CD4-positive, alpha-beta T cell treated with Interleukin-4 for 1 hour (primary cell): Measurements from ENCODE around the gene REPS1.
"Not testable (repeated sequence)": the region's sequence is repeated elsewhere in the genome, so short reads cannot be mapped to it uniquely, and the experiment has no call there.

Source experiments
- DNase-seq, 2 donors: peaks; one replicate each; pipeline ENCODE4 v3.0.0-alpha.2; 2020 to 2022

The REPS1 gene

DNA sequence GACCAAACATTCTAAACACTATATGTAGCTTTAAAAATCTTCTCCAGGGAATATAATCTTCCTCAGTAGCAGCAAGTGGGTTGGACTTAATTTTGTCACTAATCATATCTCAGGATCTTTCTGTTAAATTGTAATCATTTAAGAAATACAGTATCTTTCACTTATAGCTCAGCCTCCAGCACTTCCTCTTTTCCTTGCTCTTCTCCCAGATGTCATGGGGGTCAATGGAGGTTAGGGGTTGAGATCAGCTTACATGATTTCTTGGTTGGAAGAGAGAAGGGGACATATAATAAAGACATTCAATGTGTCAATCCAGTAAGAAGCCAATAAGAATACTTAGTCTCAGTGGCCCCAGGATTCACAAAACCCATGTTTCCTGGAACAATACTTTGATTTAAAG, 15.7 kb upstream of the REPS1 start:
- DNase-seq = no peak

DNA sequence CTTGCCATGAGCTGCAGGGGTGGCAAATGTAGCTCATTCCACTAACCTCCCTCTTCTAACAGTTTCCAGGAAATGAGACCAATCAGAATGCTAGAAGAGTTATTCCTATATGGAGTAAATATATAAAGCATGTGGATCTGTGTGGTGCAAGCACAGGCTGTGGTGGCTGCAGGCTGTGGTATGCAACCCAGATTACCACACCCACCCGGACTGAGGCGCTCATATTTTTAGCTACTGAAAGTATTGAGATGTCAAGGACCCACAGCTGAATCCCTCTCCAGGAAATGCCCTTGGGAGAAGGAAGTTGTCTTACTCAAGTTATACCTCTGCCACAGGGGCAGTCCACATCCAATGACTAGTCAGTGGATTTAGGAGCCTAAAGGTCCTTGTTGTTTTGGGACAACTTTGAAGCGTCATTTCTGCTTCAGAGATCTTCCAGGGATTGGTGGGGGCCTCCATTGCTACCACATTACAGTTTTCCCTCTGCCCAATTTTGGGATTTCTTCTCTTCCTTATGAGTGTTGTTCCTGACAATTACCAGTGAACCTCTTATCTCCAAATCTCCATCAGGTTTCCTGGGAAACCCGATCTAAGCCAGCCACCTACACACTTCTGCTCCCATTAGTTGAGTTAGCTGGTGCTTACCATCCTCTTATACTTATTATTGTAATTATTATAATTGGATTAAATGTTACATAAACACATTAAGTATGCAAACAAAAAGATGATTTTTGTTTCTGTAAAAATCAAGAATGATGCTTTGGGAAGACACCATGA, 12.1 kb upstream of the REPS1 start:
- no peak for DNase-seq

DNA sequence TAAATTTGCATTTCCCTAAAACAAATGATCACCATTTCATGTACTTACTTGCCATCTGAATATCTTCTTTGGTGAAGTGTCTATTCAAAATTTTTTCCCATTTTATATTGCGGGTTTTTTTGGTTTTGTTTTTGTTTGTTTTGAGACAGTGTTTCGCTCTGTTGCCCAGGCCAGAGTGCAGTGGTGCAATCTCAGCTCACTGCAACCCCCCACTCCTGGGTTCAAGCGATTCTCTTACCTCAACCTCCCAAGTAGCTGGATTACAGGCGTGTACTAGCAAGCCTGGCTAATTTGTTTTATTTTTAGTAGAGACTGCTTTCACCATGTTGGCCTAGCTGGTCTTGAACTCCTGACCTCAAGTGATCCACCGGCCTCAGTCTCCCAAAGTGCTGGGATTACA, 9.1 kb upstream of the REPS1 start:
- DNase-seq = no peak

DNA sequence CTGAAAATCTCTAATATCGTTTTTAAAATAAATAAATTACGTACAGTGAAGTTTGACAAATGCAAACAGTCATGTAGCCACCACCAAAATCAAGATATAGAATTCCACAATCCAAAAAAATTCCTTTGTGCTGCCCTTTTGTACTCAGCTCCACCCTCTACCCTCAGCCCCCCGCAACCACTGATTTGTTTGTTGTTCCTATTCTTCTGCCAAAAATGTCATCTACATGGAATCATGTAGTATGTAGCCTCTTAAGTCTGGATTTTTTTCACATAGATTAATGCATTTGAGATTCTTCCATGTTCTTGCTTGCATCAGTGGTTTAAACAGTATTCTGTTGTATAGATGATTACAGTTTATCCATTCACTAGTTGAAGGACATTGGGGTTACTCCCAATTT, 8.5 kb upstream of the REPS1 start:
- no peak for DNase-seq

DNA sequence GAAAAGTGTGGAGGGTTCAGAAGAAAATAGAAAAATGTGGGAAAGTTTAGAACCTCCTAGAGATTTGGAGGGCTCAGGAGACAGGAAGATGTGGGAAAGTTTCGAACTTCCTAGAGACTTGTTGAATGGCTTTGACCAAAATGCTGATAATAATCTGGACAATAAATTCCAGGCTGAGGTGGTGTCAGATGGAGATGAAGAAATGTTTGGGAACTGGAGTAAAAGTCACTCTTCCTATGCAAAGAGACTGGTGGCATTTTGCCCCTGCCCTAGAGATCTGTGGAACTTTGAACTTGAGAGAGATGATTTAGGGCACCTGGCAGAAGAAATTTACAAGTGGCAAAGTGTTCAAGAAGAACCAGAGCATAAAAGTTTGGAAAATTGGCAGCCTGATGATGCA, 5.4 kb upstream of the REPS1 start:
- not testable (repeated sequence) for DNase-seq

DNA sequence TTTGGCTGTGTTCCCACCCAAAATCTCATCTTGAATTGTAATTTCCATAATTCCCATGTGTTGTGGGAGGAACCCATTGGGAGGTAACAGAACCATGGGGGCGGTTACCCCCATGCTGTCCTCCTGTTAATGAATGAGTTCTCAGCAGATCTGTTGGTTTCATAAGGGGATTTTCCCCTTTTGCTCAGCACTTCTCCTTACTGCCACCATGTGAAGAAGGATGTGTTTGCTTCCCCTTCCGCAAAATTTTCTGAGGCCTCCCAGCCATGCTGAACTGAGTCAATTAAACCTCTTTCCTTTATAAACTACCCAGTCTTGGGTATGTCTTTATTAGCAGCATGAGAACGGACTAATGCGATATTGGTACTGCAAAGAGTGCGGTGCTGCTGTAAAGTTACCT, 4.9 kb upstream of the REPS1 start:
- DNase-seq = not testable (repeated sequence)

DNA sequence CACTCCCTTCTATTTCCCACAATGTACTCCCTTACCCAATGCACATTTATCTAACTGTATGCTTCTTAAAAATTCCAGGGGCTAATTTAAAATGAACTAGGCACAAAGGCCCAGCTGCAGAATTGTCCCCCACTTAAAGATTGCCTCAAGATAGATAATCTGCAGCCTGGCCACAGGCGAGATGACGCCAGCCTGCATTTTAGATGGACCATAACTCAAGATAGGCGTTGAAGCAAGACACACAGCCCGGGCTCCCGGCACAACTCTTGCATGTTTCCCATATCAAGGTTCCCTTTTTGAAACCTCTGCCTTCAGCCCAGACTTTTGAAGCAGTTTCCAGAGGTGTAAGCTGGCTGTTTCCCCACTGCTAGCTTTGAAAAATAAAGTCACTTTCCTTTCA, 3.2 kb upstream of the REPS1 start:
- DNase-seq = no peak

DNA sequence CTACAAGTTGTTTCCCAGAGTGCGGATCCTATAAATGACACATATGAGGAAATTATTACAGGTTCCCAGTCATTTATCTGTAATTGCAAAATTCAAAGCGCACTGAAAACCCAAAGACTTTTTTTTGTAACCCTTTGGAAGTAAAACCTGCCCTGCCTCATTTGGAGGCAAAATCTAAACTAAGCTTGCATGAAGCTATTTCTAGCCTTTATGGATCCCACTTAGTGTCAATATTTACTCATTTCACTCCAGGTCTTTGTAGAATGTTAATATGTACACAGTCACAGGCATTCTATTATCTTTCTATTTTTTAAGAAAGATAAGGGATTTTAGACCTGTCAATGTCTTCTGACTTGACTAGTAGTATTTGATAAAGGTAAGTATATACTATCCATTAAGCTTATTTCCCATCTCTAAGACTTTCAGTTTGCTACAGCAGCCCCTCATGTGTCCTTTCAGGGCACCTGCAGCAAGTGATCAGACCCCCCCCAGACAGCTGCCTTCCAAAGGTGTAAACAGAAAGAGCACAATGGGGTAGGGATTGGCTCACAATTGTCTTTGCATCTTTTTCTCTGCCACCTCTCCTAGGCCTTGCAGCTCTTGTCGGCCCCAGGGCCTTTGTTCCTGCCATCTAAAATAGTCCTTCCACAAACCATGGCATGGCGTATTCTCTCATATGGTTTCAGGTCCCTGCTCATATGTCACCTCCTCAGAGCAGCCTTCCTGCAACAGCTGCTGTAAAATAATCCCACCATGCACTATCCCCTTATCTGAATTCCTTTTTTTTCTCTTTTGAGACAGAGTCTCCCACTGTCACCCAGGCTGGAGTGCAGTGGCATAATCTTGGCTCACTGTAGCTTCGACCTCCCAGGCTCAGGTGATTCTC, 1.3 kb upstream of the REPS1 start:
- no peak for DNase-seq

DNA sequence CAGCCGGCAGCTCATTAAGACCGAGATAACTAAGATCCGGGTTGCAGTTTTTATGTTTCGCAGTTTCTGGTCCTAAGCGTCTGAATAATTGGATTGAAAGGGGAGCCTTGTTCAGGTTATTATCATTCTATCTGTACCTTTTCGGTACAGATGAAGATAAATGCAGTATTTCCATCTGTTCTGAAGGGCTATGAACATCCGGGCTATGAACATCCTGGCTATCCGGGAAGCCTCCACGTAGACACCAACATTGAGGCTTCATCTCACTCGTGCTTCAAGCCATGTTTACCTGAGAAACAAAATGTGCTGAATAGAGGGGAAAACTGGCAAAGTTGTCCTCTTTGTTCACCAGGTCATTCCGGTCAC, 399 bp upstream of the REPS1 start:
- DNase-seq = no peak

DNA sequence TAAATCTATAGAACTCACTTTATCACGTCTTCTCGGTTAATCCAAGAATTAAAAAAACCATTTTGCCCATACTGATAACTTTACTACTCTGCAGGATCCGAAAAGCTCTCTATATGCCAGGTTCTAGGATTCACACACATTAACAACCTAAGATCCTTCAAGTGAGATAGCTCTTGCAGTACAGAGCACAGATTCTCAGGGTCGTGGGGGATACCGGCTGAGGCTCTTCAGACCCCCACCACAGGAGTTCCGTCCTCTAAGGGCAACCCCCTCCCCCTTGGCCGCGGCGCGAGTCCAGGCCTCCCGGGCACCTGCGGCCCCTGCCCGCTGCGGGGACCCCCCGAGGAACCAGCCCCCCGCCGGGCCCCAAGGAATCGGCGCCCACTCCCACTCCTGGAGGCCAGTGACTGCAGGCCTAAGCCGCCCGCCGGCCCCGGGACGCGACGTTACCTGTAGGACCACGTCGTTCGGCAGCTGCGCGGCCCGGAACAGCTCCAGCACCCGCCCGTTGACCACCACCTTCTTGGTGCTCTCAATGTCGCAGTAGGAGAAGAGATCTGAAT, 892 bp downstream of the REPS1 start:
- DNase-seq = no peak

DNA sequence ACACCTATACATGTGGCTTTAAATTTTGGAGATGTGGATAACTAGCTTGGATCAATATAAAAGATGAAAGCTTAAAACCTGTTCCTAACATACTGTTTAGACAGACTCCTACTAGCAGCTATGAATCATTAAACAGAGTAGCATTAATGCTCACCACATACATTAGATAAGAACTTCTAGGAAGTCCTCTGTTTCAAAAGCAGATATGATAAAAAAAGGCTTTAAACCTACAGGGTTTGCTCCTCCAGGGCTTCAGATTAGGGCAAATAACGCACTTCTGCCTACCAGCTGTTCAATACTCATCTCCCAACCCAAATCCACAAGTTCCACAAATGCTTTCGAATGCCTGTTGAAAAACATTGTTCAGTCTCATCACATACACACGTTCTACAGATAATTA, 1.5 kb downstream of the REPS1 start:
- DNase-seq = peak in 1 of 2 donors; percentile 40

DNA sequence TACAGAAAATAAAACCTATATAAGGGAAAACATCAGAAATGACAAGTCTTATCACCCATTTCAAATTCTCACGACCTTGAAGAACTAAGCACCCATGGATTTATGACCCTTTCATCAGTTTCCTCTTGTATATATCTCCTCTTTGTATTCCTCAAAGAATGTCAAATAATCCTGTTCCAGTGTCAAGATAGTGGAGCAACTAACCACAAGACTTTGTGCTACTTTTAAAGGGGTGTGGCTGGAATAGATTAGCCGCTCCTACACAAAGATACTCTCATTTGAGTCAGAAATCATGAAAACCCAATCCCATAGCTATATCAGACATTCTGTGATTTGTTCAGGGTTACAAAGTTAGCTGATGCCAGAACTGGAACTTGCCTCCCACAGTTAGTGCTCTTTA, 6.6 kb downstream of the REPS1 start:
- DNase-seq = no peak

DNA sequence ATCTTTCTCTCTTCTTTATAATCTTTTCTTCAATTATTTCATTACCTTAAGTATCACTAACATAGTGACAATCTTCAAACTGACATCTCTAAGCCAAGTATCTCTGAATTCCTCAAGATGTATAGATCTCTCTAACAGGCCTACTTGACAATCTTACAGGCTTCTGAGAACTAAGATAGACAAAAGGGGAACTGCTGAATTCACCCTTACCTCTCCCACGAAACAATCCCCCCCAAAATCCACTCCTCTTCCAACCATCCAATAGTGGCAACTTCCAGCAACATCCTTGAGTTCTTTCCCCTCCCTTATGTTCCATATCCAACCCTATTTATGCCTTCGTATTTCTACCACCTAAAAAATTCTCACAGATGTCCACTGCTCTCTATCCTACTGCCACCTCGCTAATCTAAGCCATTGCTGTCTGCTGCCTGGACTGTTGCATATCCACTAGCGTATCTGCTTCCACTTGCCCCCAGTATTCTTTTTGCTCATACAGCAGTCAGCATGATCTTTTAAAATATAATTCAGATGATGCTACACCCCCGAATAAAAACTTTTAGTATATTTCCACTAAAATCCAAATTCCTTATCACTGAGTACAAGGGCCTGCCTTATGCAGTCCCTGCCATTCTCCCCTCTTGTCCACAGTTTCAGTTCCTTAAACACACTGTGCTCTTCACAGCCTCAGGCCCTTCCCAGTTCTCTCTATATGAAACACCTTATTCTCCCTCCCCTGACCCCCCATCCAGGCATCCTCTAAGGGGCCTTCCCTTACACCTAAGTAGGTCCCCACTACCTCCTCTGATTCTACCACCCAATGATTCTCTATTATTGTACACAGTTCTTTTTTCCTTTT, 8.0 kb downstream of the REPS1 start:
- DNase-seq = no peak

DNA sequence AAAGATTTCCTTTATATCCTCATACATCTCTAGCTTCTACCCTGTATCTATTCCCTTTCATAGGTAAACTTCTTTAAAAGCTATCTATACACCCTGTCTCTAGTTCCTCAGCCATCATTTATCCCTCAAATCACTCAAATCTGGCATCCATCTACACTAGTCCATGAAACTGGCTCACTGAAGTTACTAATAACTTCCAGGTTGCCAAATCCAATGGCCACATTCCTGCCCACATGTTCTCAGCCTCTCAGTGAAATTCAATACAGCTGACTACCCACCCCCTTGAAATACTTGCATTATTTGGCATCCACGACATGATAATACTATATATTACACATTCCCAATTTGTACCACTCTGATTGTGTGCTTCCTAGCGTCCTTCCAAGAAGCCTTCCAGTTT, 8.7 kb downstream of the REPS1 start:
- no peak for DNase-seq

DNA sequence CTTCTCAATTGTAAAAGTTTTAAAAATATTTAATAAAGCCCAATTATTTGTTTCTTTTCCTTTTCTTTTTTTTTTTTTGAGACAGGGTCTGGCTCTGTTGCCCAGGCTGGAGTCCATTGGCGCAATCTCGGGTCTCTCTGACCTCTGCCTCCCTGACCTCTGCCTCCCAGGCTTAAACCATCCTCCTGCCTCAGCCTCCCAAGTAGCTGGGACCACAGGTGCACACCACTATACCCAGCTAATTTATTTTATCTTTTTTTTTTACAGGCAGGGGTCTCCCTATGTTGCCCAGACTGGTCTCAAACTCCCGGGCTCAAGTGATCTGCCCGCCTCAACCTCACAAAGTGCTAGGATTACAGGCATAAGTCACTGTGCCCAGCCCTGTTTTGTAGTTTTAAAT, 9.8 kb downstream of the REPS1 start:
- DNase-seq = no peak

DNA sequence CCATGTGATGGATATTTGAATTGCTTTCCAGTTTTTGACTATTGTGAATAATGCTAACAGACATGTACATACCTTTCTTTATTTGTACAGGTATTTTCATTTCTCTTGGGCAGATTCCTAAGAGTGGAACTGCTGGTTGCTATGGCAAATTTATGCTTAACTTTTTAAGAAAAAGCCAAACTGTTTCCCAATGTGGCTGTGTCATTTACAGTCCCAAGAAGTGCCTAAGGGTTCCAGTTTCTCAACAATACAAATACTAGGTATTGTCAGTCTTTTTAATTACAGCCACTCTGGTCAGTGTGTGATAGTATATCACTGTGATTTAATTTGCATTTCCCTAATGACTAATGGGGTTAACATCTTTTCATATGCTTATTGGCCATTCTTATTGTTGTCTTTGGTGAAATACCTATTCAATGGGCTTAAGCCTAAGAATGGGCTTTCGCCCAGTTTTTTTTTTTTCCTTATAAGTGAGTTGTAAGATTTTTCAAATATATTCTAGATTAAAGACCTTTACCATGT, 10.3 kb downstream of the REPS1 start:
- DNase-seq = no peak

DNA sequence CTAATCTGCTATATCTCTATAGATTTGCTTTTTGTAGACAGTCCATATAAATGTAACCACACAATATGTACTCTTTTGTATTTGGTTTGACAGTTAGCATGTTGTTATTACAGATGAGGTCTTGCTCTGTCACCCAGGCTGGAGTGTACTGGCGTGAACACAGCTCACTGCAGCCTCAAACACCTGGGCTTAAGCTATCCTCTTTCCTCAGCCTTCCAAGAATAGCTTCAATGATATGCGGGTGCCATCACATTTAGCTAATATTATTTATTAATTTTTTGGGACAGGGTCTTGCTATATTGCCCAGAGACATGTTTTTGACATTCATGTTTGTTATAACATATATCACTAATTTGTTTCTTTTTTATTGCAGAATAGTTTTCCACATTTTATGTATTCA, 10.8 kb downstream of the REPS1 start:
- no peak for DNase-seq

DNA sequence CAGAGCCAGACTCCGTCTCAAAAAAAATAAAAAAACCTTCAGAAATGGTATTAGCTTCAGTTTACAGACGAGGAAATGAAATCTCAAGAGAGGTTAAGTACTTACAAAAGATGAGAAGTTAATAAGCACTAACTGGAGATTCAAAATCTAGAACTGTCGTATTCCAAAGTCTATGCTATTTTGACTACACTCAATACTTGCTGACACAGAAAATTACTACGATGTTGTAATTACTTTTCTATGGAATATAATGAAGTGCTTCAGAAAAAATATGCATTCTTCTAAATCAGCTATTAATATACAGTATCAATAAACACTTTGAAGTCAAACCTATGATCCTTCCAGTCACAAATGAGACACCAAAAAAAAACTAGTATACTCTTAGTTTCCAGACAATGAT, 12.2 kb downstream of the REPS1 start:
- no peak for DNase-seq

DNA sequence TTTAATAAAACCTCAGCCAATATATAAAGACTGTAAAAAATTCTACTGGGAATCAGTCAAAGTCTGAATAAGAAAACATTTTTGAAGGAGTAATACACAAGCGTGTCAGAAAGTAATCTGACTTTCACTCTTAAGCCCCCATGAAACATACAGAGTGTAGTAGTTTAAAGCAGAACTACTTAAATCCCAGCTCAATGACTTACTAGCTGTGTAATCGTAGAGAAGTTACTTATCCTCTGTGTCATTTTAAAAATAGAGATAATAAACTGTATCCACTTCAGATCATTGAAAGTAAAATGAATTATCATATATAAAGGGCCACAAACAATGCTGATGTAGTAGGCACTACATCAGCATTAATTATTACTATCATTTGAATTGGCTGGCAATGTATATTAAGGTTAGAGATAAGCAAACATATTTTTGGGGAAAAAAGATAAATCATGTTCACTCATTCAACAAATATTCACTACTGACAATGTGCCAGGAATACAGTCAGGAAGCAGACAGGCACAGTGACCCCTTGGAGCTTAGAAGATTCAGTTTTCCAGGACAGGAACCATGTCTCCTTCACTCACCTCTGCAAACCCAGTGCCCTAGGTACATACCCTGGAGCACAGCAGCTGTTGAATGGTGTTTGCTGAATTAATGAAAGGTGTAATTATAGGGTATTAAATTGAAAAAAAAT, 14.4 kb downstream of the REPS1 start:
- no peak for DNase-seq

DNA sequence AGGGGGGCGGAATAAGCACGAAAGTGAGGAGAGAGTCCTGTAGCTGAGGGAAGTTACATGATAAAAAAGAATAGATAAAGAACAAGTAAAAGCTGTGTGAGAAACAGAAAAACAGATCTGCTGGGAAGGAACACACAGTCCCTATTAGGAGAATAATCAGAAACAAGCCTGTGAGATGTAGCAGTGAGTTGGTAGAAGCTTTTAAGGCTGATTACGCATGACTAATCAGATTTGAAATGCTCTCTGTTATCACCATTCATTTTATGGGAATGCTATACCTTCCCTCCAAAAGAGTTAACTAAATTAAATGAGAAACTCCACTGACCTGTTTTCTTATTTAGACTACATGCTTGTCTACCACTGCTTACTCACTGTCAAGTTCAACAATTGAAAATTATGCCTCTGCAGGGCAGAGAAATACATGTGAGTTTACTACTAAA, 15.8 kb downstream of the REPS1 start:
- DNase-seq = no peak

DNA sequence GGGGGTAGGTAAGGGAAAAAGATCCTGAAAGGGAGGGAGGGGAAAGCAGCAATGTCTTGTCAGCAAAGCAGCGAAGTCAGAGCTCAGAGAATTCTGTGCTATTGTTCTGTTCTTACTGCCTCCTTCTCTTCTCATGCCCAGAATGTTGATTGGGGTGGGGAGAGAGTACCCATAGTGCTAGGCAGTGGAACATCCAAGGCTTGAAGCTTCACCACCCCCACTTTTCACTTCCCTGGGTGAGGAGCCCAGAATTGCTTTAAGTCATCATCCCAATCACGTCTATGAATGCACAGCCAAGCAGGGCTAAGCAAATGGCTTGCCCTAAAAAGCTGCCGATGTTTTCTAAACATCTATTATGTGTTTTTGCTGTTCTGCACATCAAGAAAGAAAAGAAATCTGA, 16.5 kb downstream of the REPS1 start:
- no peak for DNase-seq

DNA sequence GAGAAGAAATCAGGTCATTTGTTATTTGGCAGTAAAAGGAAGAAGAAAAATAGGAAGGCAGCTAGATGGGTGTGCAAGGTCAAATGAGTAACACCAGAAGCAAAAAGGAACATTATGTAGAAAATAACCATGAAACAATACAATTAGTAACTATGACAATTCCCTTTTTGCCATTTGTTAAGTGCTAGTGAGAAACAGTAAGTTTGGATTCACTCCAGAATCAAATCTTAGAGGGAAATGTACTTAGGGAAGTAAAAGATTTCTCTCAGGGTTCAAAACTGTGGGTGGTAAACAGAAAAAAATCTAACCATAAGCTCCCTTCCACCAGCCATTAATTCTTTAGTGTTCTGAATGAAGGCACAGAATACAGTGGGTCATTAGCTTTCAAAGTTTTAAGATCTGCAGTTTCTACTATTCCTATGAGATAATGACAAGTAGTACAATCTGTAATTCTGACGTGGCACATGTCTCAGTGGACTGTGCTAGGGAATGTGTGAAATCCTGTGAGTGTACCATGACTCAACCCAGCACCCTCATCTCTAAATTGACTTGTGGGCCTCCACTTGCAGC, 17.1 kb downstream of the REPS1 start:
- DNase-seq = peak in 1 of 2 donors; percentile 32
